ENCODE results near the gene POGZ.

DNA sequence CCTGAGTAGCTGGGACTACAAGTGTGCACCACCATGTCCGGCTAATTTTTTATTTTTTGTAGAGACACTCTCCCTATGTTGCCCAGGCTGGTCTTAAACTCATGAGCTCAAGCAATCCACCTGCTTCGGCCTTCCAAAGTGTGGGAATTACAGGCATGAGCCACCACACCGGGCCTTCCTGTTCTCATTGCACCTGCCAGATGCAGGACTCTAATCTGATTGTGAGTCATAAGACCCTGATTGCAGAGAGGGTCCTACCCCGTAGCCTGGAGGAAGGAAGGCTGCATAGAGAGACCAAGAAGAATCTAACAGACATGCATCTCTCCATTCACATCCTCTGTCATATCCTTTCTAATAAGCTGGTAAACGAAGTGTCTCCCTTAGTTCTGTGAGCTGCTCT, 32.3 kb upstream of the POGZ start:
- TF ChIP-seq, protein P1, sequence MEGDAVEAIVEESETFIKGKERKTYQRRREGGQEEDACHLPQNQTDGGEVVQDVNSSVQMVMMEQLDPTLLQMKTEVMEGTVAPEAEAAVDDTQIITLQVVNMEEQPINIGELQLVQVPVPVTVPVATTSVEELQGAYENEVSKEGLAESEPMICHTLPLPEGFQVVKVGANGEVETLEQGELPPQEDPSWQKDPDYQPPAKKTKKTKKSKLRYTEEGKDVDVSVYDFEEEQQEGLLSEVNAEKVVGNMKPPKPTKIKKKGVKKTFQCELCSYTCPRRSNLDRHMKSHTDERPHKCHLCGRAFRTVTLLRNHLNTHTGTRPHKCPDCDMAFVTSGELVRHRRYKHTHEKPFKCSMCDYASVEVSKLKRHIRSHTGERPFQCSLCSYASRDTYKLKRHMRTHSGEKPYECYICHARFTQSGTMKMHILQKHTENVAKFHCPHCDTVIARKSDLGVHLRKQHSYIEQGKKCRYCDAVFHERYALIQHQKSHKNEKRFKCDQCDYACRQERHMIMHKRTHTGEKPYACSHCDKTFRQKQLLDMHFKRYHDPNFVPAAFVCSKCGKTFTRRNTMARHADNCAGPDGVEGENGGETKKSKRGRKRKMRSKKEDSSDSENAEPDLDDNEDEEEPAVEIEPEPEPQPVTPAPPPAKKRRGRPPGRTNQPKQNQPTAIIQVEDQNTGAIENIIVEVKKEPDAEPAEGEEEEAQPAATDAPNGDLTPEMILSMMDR (IDR thresholded peaks at IDR 0.05; ENCODE audit: low read length): no peak
- no peak for TF ChIP-seq EZH2 (optimal IDR thresholded peaks at IDR 0.05; ENCODE audit: low read depth, low read length)
